CD8-positive, alpha-beta memory T cell (primary cell): ENCODE measurements around the gene CHST15. TPM values are rescaled to one million over a fixed set of nuclear protein-coding genes. Genes with fewer than 3 reads are reported as not detected.

Experiments
- CTCF ChIA-PET: fragments of 350-600 bp; sonication (Branson Sonifier 250); formaldehyde crosslinking; loops from one replicate; lab custom pipeline; 2021; ENCODE audit warnings: antibody characterized with exemption; lab: Charles Lee
- POLR2A ChIA-PET: fragments of 350-600 bp; sonication (Branson Sonifier 250); formaldehyde crosslinking; loops from one replicate; lab custom pipeline; 2021; ENCODE audit warnings: antibody characterized with exemption; lab: Charles Lee
- DNase-seq, 5 donors: peaks; one replicate each; pipeline versions ENCODE4 v3.0.0 to v3.0.0-alpha.2; 2020 to 2022; ENCODE audit warnings: mixed read lengths in 1 of 5
- H3K27ac ChIP-seq: one replicate; pipeline ENCODE4 v1.7.0; 2013; ENCODE audit warnings: low read depth, mild to moderate bottlenecking, low read length, moderate library complexity
- H3K27me3 ChIP-seq: 2 replicates; pipeline ENCODE4 v1.7.0; 2013; ENCODE audit warnings: low read length, mild to moderate bottlenecking; ENCODE audit not compliant: insufficient read depth, poor library complexity, severe bottlenecking
- H3K36me3 ChIP-seq: 2 replicates; pipeline ENCODE4 v1.7.0; 2013; ENCODE audit warnings: mild to moderate bottlenecking, low read length, moderate library complexity; ENCODE audit not compliant: insufficient read depth
- H3K4me1 ChIP-seq: 2 replicates; pipeline ENCODE4 v1.7.0; 2013; ENCODE audit warnings: mild to moderate bottlenecking, low read length, moderate library complexity; ENCODE audit not compliant: insufficient read depth
- H3K4me3 ChIP-seq: 2 replicates; pipeline ENCODE4 v1.7.0; 2013; ENCODE audit warnings: mild to moderate bottlenecking, low read length
- H3K9me3 ChIP-seq: 2 replicates; pipeline ENCODE4 v1.7.0; 2013; ENCODE audit warnings: mild to moderate bottlenecking, low read length
- H3K27ac Mint-ChIP-seq, 8 donors: one replicate each; pipeline ENCODE4 v1.8.0; 2020 to 2021; ENCODE audit warnings: mixed read lengths in 8 of 8, mild to moderate bottlenecking in 6 of 8, inconsistent platforms in 3 of 8, moderate library complexity in 3 of 8
- H3K27me3 Mint-ChIP-seq, 2 donors: one replicate each; pipeline ENCODE4 v1.8.0; 2020 to 2021; ENCODE audit warnings: mixed read lengths in 2 of 2, mild to moderate bottlenecking in 1 of 2, moderate library complexity in 1 of 2
- H3K36me3 Mint-ChIP-seq, 3 donors: one replicate each; pipeline ENCODE4 v1.8.0; 2020 to 2021; ENCODE audit warnings: mixed read lengths in 3 of 3, inconsistent platforms in 1 of 3, mild to moderate bottlenecking in 1 of 3
- H3K4me1 Mint-ChIP-seq, 3 donors: one replicate each; pipeline ENCODE4 v1.8.0; 2020 to 2021; ENCODE audit warnings: mixed read lengths in 3 of 3, inconsistent platforms in 1 of 3, mild to moderate bottlenecking in 1 of 3
- H3K4me3 Mint-ChIP-seq, 7 donors: one replicate each; pipeline ENCODE4 v1.8.0; 2020 to 2021; ENCODE audit warnings: mixed read lengths in 7 of 7, mild to moderate bottlenecking in 6 of 7, moderate library complexity in 4 of 7, inconsistent platforms in 2 of 7
- H3K9me3 Mint-ChIP-seq, 5 donors: one replicate each; pipeline ENCODE4 v1.8.0; 2020 to 2022; ENCODE audit warnings: mixed read lengths in 5 of 5, mild to moderate bottlenecking in 3 of 5, moderate library complexity in 2 of 5, inconsistent platforms in 1 of 5
- polyA plus RNA-seq: library from polyadenylated mRNA; unstranded; fragments of 300-500 nt; fragmentation: Illumina TruSeq; gene quantifications from one replicate; pipeline ENCODE4 v1.2.3, GENCODE V29; 2021
- total RNA-seq, 2 experiments: library from RNA; stranded (reverse); gene quantifications; one replicate each; pipeline ENCODE4 v1.2.3, GENCODE V29; 2021

Gene CHST15
- total and polyA plus RNA-seq, 3 experiments from 2014 or later = 0.18 to 0.24 TPM; not detected in 1

GRCh38 chr10:124086787-124087671, 6.4 kb downstream of the CHST15 start:
- CTCF ChIA-PET = no interaction called here
- no peak overlapping the region for H3K27ac ChIP-seq
- peaks cover 0 to 3% (median 0%) of the 10 kb centered on the region in 5 donors for H3K9me3 Mint-ChIP-seq
- H3K36me3 Mint-ChIP-seq = peaks cover 0 to 1% (median 0%) of the 10 kb centered on the region in 3 donors
- no peak overlapping the region for H3K4me3 ChIP-seq
- peak overlapping the region in 1 of 8 donors; percentile 27 for H3K27ac Mint-ChIP-seq
- no peak for DNase-seq
- H3K4me1 Mint-ChIP-seq = peaks cover 1 to 5% (median 5%) of the 10 kb centered on the region in 3 donors
- no peaks in the 10 kb centered on the region for H3K4me1 ChIP-seq
- no peaks in the 10 kb centered on the region for H3K36me3 ChIP-seq
- POLR2A ChIA-PET = no interaction called here
- H3K27me3 ChIP-seq = no peaks in the 10 kb centered on the region
- H3K4me3 Mint-ChIP-seq = no peak overlapping the region
- no peaks in the 10 kb centered on the region for H3K9me3 ChIP-seq
- peaks cover 19 to 32% of the 10 kb centered on the region in 2 donors for H3K27me3 Mint-ChIP-seq

DNA sequence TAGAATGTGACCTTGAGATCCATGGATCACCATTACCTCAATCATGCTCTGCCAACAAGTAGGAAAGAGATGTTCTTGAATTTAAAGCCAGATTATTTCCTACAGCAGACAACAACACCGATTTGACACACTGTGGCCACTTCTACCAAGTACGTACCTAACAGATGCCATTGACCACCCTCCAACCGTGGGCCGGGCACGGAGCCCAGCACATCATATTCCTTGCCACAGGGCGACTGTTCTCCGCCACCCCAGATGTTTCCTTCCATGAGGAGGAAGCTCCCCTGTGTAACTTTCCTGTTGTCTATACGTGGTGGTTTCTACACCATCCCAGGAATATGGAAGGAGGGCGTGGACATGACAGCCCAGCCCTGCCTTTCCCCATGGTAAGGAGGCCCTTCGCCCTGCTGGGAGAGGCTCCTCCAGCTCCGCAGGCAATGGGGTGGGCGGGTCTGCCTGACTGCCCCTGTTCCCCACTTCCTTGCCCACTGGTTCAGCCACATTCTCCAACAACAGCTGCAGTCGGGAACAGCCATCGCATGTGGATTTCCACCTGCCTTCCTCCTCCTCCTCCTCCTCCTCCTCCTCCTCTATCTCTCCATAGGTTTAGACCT, 7.2 kb downstream of the CHST15 start:
- peaks cover 19 to 29% of the 10 kb centered on the region in 2 donors for H3K27me3 Mint-ChIP-seq
- Histone ChIP-seq H3K36me3 (no peaks in the 10 kb centered on the region), H3K9me3 (no peaks in the 10 kb centered on the region), H3K4me1 (no peaks in the 10 kb centered on the region), H3K4me3 (no peak overlapping the region), H3K27me3 (no peaks in the 10 kb centered on the region), H3K27ac (no peak overlapping the region)
- DNase-seq = no peak
- ChIA-PET CTCF (no interaction called here), POLR2A (no interaction called here)
- no peak overlapping the region for H3K27ac Mint-ChIP-seq
- peaks cover 0 to 3% (median 0%) of the 10 kb centered on the region in 5 donors for H3K9me3 Mint-ChIP-seq
- H3K36me3 Mint-ChIP-seq = peaks cover 0 to 1% (median 0%) of the 10 kb centered on the region in 3 donors
- no peak overlapping the region for H3K4me3 Mint-ChIP-seq
- H3K4me1 Mint-ChIP-seq = peaks cover 1 to 3% (median 3%) of the 10 kb centered on the region in 3 donors

GRCh38 chr10:124085680-124086079, 7.7 kb downstream of the CHST15 start:
- Mint-ChIP-seq H3K27ac (no peak overlapping the region), H3K36me3 (no peaks in the 10 kb centered on the region), H3K4me1 (no peaks in the 10 kb centered on the region), H3K4me3 (no peak overlapping the region), H3K9me3 (peaks cover 0 to 1% (median 0%) of the 10 kb centered on the region in 5 donors), H3K27me3 (peaks cover 15 to 24% of the 10 kb centered on the region in 2 donors)
- H3K27ac ChIP-seq = no peak overlapping the region
- no peaks in the 10 kb centered on the region for H3K4me1 ChIP-seq
- no peaks in the 10 kb centered on the region for H3K27me3 ChIP-seq
- POLR2A ChIA-PET = no interaction called here
- DNase-seq = no peak
- H3K4me3 ChIP-seq = no peak overlapping the region
- no peaks in the 10 kb centered on the region for H3K36me3 ChIP-seq
- CTCF ChIA-PET = no interaction called here
- H3K9me3 ChIP-seq = no peaks in the 10 kb centered on the region

GRCh38 chr10:124084708-124085107, 8.7 kb downstream of the CHST15 start:
- CTCF ChIA-PET = no interaction called here
- H3K27me3 ChIP-seq = no peaks in the 10 kb centered on the region
- POLR2A ChIA-PET = no interaction called here
- H3K4me1 Mint-ChIP-seq = no peaks in the 10 kb centered on the region
- H3K4me3 Mint-ChIP-seq = no peak overlapping the region
- H3K4me1 ChIP-seq = no peaks in the 10 kb centered on the region
- no peak overlapping the region for H3K27ac ChIP-seq
- H3K27ac Mint-ChIP-seq = no peak overlapping the region
- H3K36me3 Mint-ChIP-seq = no peaks in the 10 kb centered on the region
- H3K27me3 Mint-ChIP-seq = peaks cover 7 to 14% of the 10 kb centered on the region in 2 donors
- no peak overlapping the region for H3K4me3 ChIP-seq
- H3K36me3 ChIP-seq = no peaks in the 10 kb centered on the region
- H3K9me3 ChIP-seq = no peaks in the 10 kb centered on the region
- peaks cover 0 to 1% (median 0%) of the 10 kb centered on the region in 5 donors for H3K9me3 Mint-ChIP-seq
- DNase-seq = no peak

DNA sequence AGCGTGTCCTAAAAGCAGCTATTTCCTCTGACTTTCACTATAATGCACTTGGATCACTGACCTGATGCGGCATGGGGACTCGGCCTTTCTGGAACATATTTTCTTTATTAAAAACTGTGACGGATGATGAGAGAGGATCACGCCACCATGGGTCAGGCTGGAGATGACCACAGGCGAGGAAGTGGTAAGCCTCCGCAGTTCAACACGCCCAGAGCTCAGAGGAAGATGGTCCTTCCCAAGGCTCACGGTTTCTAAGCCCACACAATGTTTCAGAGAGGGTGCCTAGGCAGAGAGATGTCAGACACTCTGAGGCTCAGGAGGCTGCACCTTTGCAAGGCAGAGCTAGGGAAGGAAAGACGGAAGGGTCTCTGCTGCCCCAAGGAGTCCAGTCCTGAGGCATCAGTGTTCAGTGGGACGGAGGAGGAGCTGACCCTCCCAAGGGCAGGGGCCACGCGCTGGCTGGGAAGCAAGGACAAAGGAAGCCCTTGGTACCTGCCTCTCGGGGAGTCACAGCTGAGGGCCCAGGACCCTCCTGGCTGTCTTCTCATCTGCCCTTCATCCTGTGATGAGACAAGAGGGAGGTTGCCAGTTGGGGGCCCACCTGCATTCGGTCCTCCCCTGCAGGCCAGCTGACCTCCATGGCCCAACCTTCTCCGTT, 9.5 kb downstream of the CHST15 start:
- H3K27me3 ChIP-seq = no peaks in the 10 kb centered on the region
- no peak for DNase-seq
- no peaks in the 10 kb centered on the region for H3K36me3 Mint-ChIP-seq
- H3K4me1 Mint-ChIP-seq = no peaks in the 10 kb centered on the region
- no peaks in the 10 kb centered on the region for H3K36me3 ChIP-seq
- H3K9me3 ChIP-seq = no peaks in the 10 kb centered on the region
- peaks cover 5 to 7% of the 10 kb centered on the region in 2 donors for H3K27me3 Mint-ChIP-seq
- POLR2A ChIA-PET = no interaction called here
- CTCF ChIA-PET = no interaction called here
- H3K4me3 ChIP-seq = no peak overlapping the region
- H3K9me3 Mint-ChIP-seq = peaks cover 0 to 1% (median 0%) of the 10 kb centered on the region in 5 donors
- H3K27ac ChIP-seq = no peak overlapping the region
- no peaks in the 10 kb centered on the region for H3K4me1 ChIP-seq
- no peak overlapping the region for H3K4me3 Mint-ChIP-seq
- H3K27ac Mint-ChIP-seq = no peak overlapping the region

DNA sequence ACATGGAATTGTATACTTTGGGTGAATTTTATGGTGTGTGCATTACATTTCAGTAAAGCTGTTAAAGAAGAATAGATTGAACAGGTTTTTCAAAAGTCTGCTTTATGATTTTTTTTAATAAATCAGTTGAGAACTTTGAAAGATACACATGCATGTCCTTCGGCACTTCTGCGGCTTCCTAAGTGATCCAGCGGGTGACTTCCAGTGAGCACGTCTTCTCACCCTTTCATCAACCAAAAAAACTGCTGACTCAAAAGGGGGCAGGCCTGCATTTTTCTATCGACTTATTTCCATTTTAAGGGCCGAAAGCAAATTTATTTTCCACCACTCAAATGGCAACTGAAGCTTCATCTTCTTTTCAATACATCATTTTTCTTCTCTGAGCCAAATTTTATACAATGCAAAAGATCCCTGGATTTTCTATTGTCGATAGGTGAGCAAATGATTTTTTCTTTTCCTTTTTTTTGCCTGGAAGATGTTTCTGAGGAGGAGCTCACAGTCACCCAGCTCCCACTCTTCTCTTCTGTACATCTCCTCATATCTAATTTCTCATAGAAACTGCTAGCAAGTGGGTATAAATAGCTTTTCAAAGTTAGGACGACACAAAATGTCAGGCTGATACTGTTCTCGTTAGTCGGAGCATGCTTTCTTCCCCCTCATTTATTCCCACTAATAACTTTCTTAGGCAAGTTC, 10.2 kb downstream of the CHST15 start:
- Mint-ChIP-seq H3K27me3 (peaks cover under 1 to 2% of the 10 kb centered on the region in 2 donors), H3K4me1 (no peaks in the 10 kb centered on the region), H3K4me3 (no peak overlapping the region), H3K36me3 (no peaks in the 10 kb centered on the region), H3K9me3 (peaks cover 0 to 1% (median 0%) of the 10 kb centered on the region in 5 donors), H3K27ac (no peak overlapping the region)
- CTCF ChIA-PET = no interaction called here
- Histone ChIP-seq H3K27me3 (no peaks in the 10 kb centered on the region), H3K36me3 (no peaks in the 10 kb centered on the region), H3K27ac (no peak overlapping the region), H3K4me1 (no peaks in the 10 kb centered on the region), H3K4me3 (no peak overlapping the region), H3K9me3 (no peaks in the 10 kb centered on the region)
- no peak for DNase-seq
- POLR2A ChIA-PET = no interaction called here

GRCh38 chr10:124082555-124082954, 10.8 kb downstream of the CHST15 start:
- Histone ChIP-seq H3K4me1 (no peaks in the 10 kb centered on the region), H3K27ac (no peak overlapping the region), H3K36me3 (no peaks in the 10 kb centered on the region), H3K27me3 (no peaks in the 10 kb centered on the region), H3K4me3 (no peak overlapping the region), H3K9me3 (no peaks in the 10 kb centered on the region)
- H3K4me1 Mint-ChIP-seq = no peaks in the 10 kb centered on the region
- peaks cover 0 to 1% of the 10 kb centered on the region in 2 donors for H3K27me3 Mint-ChIP-seq
- H3K9me3 Mint-ChIP-seq = peaks cover 0 to 1% (median 0%) of the 10 kb centered on the region in 5 donors
- no peaks in the 10 kb centered on the region for H3K36me3 Mint-ChIP-seq
- POLR2A ChIA-PET = no interaction called here
- H3K4me3 Mint-ChIP-seq = peak overlapping the region in 1 of 7 donors; percentile 8
- CTCF ChIA-PET = no interaction called here
- DNase-seq = no peak
- no peak overlapping the region for H3K27ac Mint-ChIP-seq
